K562 (cell line): Measurements from ENCODE around the gene VWA3A. TPM values are rescaled to one million over a fixed set of nuclear protein-coding genes. Genes with fewer than 3 reads are reported as not detected.

ENCODE experiments used
- ATAC-seq: fragments of 200-7000 bp; cut with Tn5 transposase; 3 replicates; pipeline ENCODE4 v1.9.1; 2020; ENCODE audit warnings: moderate library complexity
- BruUV-seq: library from RNA; stranded (reverse); fragments of 400-500 nt; replicated peaks from 2 replicates; lab custom pipeline; 2021; lab: Mats Ljungman, UMichigan
- CTCF ChIA-PET: fragments of 300-600 bp; formaldehyde crosslinking; extraction: SDS; loops from one replicate; lab custom pipeline; 2021; ENCODE audit warnings: low intra/inter-chr PET ratio; lab: Yijun Ruan, JAX
- POLR2A ChIA-PET: fragments of 300-600, 350-650 bp; sonication (Branson Sonifier 250); formaldehyde crosslinking; extraction: SDS; loops from one replicate; lab custom pipeline; 2021; ENCODE audit warnings: antibody characterized with exemption, inconsistent platforms; lab: Yijun Ruan, JAX
- DNase-seq, 4 experiments: peaks; one replicate each; pipeline versions ENCODE4 v3.0.0 to v3.0.0-alpha.2; 2011 to 2018; ENCODE audit warnings: low spot score in 3 of 4, mixed read lengths in 3 of 4; ENCODE audit errors: extremely low read depth in 1 of 4
- FAIRE-seq: peaks from 2 replicates; lab custom pipeline; 2011; peaks lifted over from hg19 to GRCh38; lab: Jason Lieb, UNC
- H2AFZ ChIP-seq: 2 replicates; pipeline ENCODE4 v1.6.0; 2011; ENCODE audit warnings: low read depth, low read length, control low read depth, inconsistent platforms
- H3K27ac ChIP-seq: fragments of 200-600 bp; 3 replicates; pipeline ENCODE4 v1.8.0; 2011; ENCODE audit warnings: low read depth, mild to moderate bottlenecking, control low read depth, inconsistent platforms, low read length, moderate library complexity, mixed read lengths; ENCODE audit errors: extremely low read depth
- H3K27me3 ChIP-seq, 2 experiments: fragments of 300-600 bp in 1 of 2; 2 replicates in 1 of 2; 3 replicates in 1 of 2; pipeline versions ENCODE4 v1.6.0 to v1.8.0; 2011; ENCODE audit warnings: inconsistent platforms in 2 of 2, low read length in 2 of 2, mild to moderate bottlenecking in 1 of 2, mixed read lengths in 1 of 2, moderate library complexity in 1 of 2; ENCODE audit not compliant: control insufficient read depth in 2 of 2, insufficient read depth in 2 of 2
- H3K36me3 ChIP-seq: fragments of 300-600 bp; 3 replicates; pipeline ENCODE4 v1.8.0; 2011; ENCODE audit warnings: mild to moderate bottlenecking, low read length, inconsistent platforms; ENCODE audit not compliant: control insufficient read depth, insufficient read depth
- H3K4me1 ChIP-seq, 2 experiments: fragments of 200-600 bp in 1 of 2; replicated peaks in 1 of 2; 2 replicates in 1 of 2; 3 replicates in 1 of 2; pipeline versions ENCODE4 v1.5.1 to v1.8.0; 2011; ENCODE audit warnings: inconsistent platforms in 2 of 2, low read length in 2 of 2, mild to moderate bottlenecking in 1 of 2, mixed read lengths in 1 of 2, moderate library complexity in 1 of 2; ENCODE audit not compliant: control insufficient read depth in 2 of 2, insufficient read depth in 2 of 2
- H3K4me2 ChIP-seq: 2 replicates; pipeline ENCODE4 v1.6.1; 2011; ENCODE audit warnings: low read length, control low read depth, inconsistent platforms, mixed read lengths; ENCODE audit not compliant: insufficient read depth
- H3K4me3 ChIP-seq: fragments of 200-600 bp; sonication (generic), shearing (Covaris generic); 2 replicates; pipeline ENCODE4 v1.5.1; 2016; ENCODE audit warnings: control low read depth, inconsistent platforms
- H3K79me2 ChIP-seq: fragments of 200-600 bp; 3 replicates; pipeline ENCODE4 v1.8.0; 2011; ENCODE audit warnings: low read length, inconsistent platforms; ENCODE audit not compliant: control insufficient read depth, insufficient read depth
- H3K9ac ChIP-seq, 2 experiments: 2 replicates each; pipeline versions ENCODE4 v1.6.0 to v1.6.1; 2011; ENCODE audit warnings: low read depth in 2 of 2, low read length in 2 of 2, control low read depth in 1 of 2, inconsistent platforms in 1 of 2, mild to moderate bottlenecking in 1 of 2, mixed read lengths in 1 of 2; ENCODE audit not compliant: insufficient read depth in 1 of 2
- H3K9me1 ChIP-seq: one replicate; pipeline ENCODE4 v1.6.0; 2011; ENCODE audit warnings: inconsistent platforms, mild to moderate bottlenecking, low read length, moderate library complexity; ENCODE audit not compliant: control insufficient read depth, insufficient read depth
- H3K9me3 ChIP-seq: replicated peaks from 2 replicates; pipeline ENCODE4 v1.5.1; 2011; ENCODE audit warnings: low read depth, low read length, inconsistent platforms; ENCODE audit not compliant: control insufficient read depth, insufficient read depth
- H4K20me1 ChIP-seq: replicated peaks from 2 replicates; pipeline ENCODE4 v1.6.1; 2011; ENCODE audit warnings: low read length, inconsistent platforms, mixed read lengths; ENCODE audit not compliant: control insufficient read depth, insufficient read depth
- CXXC5 ChIP-seq: fragments of 250-450 bp; sonication (Bioruptor Pico); IDR thresholded peaks from 2 replicates; pipeline ENCODE4 v1.8.0; 2022; ENCODE audit warnings: inconsistent platforms, mild to moderate bottlenecking, moderate library complexity
- FOXP1 ChIP-seq: sonication (generic); formaldehyde crosslinking; IDR thresholded peaks from 2 replicates; pipeline ENCODE4 v1.8.0; 2022; ENCODE audit warnings: mild to moderate bottlenecking, missing genetic modification reagents
- GATAD2B ChIP-seq: fragments of 450-650 bp; IDR thresholded peaks from 2 replicates; pipeline ENCODE4 v1.6.1; 2017; ENCODE audit warnings: mild to moderate bottlenecking, borderline replicate concordance
- KDM2B ChIP-seq: fragments of 250-450 bp; sonication (Bioruptor Pico); IDR thresholded peaks from 2 replicates; pipeline ENCODE4 v1.8.0; 2021; ENCODE audit warnings: mild to moderate bottlenecking, moderate library complexity
- PCBP1 ChIP-seq: fragments of 200-400 bp; formaldehyde crosslinking; IDR thresholded peaks from 2 replicates; pipeline ENCODE4 v1.6.1; 2018; ENCODE audit warnings: mild to moderate bottlenecking, low read depth, low read length; ENCODE audit not compliant: poor library complexity, severe bottlenecking
- SPI1 ChIP-seq: IDR thresholded peaks from 2 replicates; pipeline ENCODE4 v1.6.1; 2011; ENCODE audit warnings: low read depth, low read length, control low read depth, borderline replicate concordance
- STAG1 ChIP-seq: sonication (generic); formaldehyde crosslinking; IDR thresholded peaks from 2 replicates; pipeline ENCODE4 v1.5.0; 2020; ENCODE audit warnings: missing genetic modification reagents, borderline replicate concordance
- ZNF133 ChIP-seq: fragments of 250-450 bp; sonication (Bioruptor Pico); IDR thresholded peaks from 2 replicates; pipeline ENCODE4 v1.4.0; 2020; ENCODE audit warnings: mild to moderate bottlenecking
- ZNF764 ChIP-seq: fragments of 250-450 bp; sonication (Bioruptor Pico); IDR thresholded peaks from 2 replicates; pipeline ENCODE4 v1.4.0; 2020; ENCODE audit warnings: low read depth, mild to moderate bottlenecking, moderate library complexity
- WGBS: fragments of 100-300 bp; shearing (Covaris generic); methylation state at CpG from one replicate; pipeline ENCODE4 v1.1.6; 2016; ENCODE audit warnings: low coverage, mixed read lengths; ENCODE audit not compliant: insufficient coverage; ENCODE audit errors: missing lambda C conversion rate; 5-methylcytosine and 5-hydroxymethylcytosine counted together
- in situ Hi-C: fragments of 300-500 bp; cut with MboI; formaldehyde crosslinking; loops from 4 replicates; pipeline ENCODE4 v1.15.0; 2018; ENCODE audit warnings: inconsistent platforms, mixed read lengths
- intact Hi-C: fragments of 100-400 bp; cut with micrococcal nuclease; formaldehyde crosslinking; loops from 2 replicates; pipeline ENCODE4 v1.14.2; 2022
- polyA plus RNA-seq, 8 experiments: library from polyadenylated mRNA; depleted of rRNA in 4 of 8; stranded (reverse) in 5 of 8; unstranded in 3 of 8; fragments of >200 nt; fragmentation: Nextera tagmentation in 2 of 8; fragmentation: Illumina TruSeq in 1 of 8; extraction: Ambion mirVana in 2 of 8; extraction: Trizol in 1 of 8; gene quantifications; 2 replicates each; pipeline versions ENCODE4 v1.2.1 to v1.2.3, GENCODE V29; 2011 to 2014; ENCODE audit warnings: inconsistent platforms in 1 of 8, missing spikeins in 1 of 8
- total RNA-seq, 7 experiments: library from RNA; depleted of rRNA in 6 of 7; stranded (reverse); fragments of >200 nt in 6 of 7; fragmentation: Illumina TruSeq in 2 of 7; extraction: Trizol in 2 of 7; gene quantifications; 2 replicates each; pipeline versions ENCODE4 v1.2.1 to v1.2.3, GENCODE V29; 2011 to 2021; ENCODE audit warnings: low replicate concordance in 1 of 7
- TF ChIP-seq, protein P1 (sequence below): sonication (generic); formaldehyde crosslinking; IDR thresholded peaks from 2 replicates; pipeline ENCODE4 v1.8.0; 2022; ENCODE audit warnings: mild to moderate bottlenecking, missing genetic modification reagents

The VWA3A gene
- total and polyA plus RNA-seq, 9 of the 15 experiments (the other 6 are each of a cell fraction or from before 2014, with no cell fraction given) = not detected

DNA sequence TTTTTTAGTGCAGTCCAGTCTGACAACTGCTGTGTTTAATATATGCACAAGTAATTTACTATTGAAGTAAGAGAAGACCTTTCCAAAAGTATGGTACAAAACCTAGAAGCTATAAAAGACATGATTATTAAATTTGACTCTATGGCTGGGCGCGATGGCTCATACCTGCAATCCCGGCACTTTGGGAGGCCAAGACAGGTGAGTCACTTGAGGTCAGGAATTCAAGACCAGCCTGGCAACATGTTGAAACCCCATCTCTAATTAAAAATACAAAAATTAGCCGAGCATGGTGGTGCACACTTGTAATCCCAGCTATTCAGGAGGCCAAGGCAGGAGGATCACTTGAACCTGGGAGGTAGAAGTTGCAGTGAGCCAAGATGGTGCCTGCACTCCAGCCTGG lies 41.4 kb upstream of the VWA3A start:
- H3K79me2 ChIP-seq = no peaks in the 10 kb centered on the region
- TF ChIP-seq FOXP1 (CRISPR knock-in tag) (no peak), KDM2B (CRISPR knock-in tag) (no peak), ZNF764 (no peak), ZNF133 (CRISPR knock-in tag) (no peak), CXXC5 (no peak), STAG1 (CRISPR knock-in tag) (no peak), GATAD2B (no peak), PCBP1 (no peak), SPI1 (no peak)
- TF ChIP-seq, protein P1, sequence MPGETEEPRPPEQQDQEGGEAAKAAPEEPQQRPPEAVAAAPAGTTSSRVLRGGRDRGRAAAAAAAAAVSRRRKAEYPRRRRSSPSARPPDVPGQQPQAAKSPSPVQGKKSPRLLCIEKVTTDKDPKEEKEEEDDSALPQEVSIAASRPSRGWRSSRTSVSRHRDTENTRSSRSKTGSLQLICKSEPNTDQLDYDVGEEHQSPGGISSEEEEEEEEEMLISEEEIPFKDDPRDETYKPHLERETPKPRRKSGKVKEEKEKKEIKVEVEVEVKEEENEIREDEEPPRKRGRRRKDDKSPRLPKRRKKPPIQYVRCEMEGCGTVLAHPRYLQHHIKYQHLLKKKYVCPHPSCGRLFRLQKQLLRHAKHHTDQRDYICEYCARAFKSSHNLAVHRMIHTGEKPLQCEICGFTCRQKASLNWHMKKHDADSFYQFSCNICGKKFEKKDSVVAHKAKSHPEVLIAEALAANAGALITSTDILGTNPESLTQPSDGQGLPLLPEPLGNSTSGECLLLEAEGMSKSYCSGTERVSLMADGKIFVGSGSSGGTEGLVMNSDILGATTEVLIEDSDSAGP (CRISPR knock-in tag) = no peak
- no peak overlapping the region for H3K27ac ChIP-seq
- ChIA-PET CTCF (no interaction called here), POLR2A (interaction anchor here (0.6 kb wide), 2 partner anchors 10 to 43 kb away, joined by 3 to 4 read pairs; partner anchors contain the start of gene MOSMO)
- H3K4me3 ChIP-seq = no peak overlapping the region
- no peak overlapping the region for H3K4me2 ChIP-seq
- intact Hi-C loops (no loop called here), in situ Hi-C loops (no loop called here)
- DNase-seq (no peak), ATAC-seq (no peak), FAIRE-seq (no peak)
- BruUV-seq = no TSS peak
- no peak overlapping the region for H3K9ac ChIP-seq
- peaks cover 0 to 10% of the 10 kb centered on the region in 2 experiments; a peak in 3 of 5 replicates for H3K4me1 ChIP-seq
- H3K9me3 ChIP-seq = no peaks in the 10 kb centered on the region
- H4K20me1 ChIP-seq = no peaks in the 10 kb centered on the region
- H3K27me3 ChIP-seq = no peaks in the 10 kb centered on the region
- H2AFZ ChIP-seq = no peak overlapping the region
- WGBS = 75% methylated on average over 4 of the region's 4 CpGs
- no peaks in the 10 kb centered on the region; the same call in 2 of the 3 replicates for H3K36me3 ChIP-seq
- H3K9me1 ChIP-seq = no peaks in the 10 kb centered on the region
